Uterus (tissue), 4 donors: Measurements from ENCODE around the gene ZNF385C. TPM values are rescaled to one million over a fixed set of nuclear protein-coding genes. Genes with fewer than 3 reads are reported as not detected.

Source experiments
- DNase-seq, 2 donors: peaks; one replicate each; pipeline ENCODE4 v3.0.0-alpha.2; 2019 to 2020
- H3K27ac ChIP-seq, 2 donors: fragments of 200-600 bp; sonication (generic); 1 replicate in 1 of 2; 2 replicates in 1 of 2; pipeline ENCODE4 v1.5.1; 2016 to 2018
- H3K27me3 ChIP-seq, 2 donors: fragments of 200-600 bp; sonication (generic); one replicate each; pipeline ENCODE4 v1.5.1; 2018 to 2019; ENCODE audit warnings: control low read depth in 1 of 2
- H3K36me3 ChIP-seq, 2 donors: fragments of 200-600 bp; sonication (generic); one replicate each; pipeline ENCODE4 v1.5.1; 2019; ENCODE audit warnings: control low read depth in 1 of 2
- H3K4me1 ChIP-seq, 2 donors: fragments of 200-600 bp; sonication (generic); one replicate each; pipeline ENCODE4 v1.5.1; 2018 to 2019; ENCODE audit warnings: control low read depth in 1 of 2
- H3K4me3 ChIP-seq, 2 donors: fragments of 200-600 bp; sonication (generic); 1 replicate in 1 of 2; 2 replicates in 1 of 2; pipeline ENCODE4 v1.5.1; 2018 to 2019; ENCODE audit warnings: mild to moderate bottlenecking in 1 of 2
- H3K9me3 ChIP-seq, 2 donors: fragments of 200-600 bp; sonication (generic); one replicate each; pipeline ENCODE4 v1.5.1; 2019; ENCODE audit warnings: control low read depth in 1 of 2
- CTCF ChIP-seq, 4 experiments: fragments of 200-600 bp in 2 of 4; fragments of 450-650 bp in 2 of 4; sonication (generic) in 2 of 4; IDR thresholded peaks; one replicate each; pipeline ENCODE4 v1.5.1; 2016 to 2019; ENCODE audit warnings: antibody characterized with exemption in 4 of 4, mild to moderate bottlenecking in 2 of 4, moderate library complexity in 1 of 4
- POLR2A ChIP-seq, 2 donors: fragments of 450-650 bp; IDR thresholded peaks; one replicate each; pipeline ENCODE4 v1.6.1; 2016; ENCODE audit warnings: antibody characterized with exemption in 2 of 2, mild to moderate bottlenecking in 1 of 2, moderate library complexity in 1 of 2
- intact Hi-C: fragments of 100-400 bp; cut with DNase I; formaldehyde crosslinking; loops from one replicate; pipeline ENCODE4 v1.15.1; 2023; ENCODE audit warnings: low total_unique reads
- total RNA-seq, 4 donors: library from RNA; depleted of rRNA in 3 of 4; stranded (reverse); fragments of >200 nt in 3 of 4; gene quantifications; one replicate each; pipeline versions ENCODE4 v1.1.0 to v1.2.4, GENCODE V29; 2014 to 2023
- donor health status: DM: yes; HTN: yes; CAD: no.

The ZNF385C gene
- total RNA-seq, 4 donors from 2014 or later: 0.48 to 1.0 TPM; not detected in 2

DNA sequence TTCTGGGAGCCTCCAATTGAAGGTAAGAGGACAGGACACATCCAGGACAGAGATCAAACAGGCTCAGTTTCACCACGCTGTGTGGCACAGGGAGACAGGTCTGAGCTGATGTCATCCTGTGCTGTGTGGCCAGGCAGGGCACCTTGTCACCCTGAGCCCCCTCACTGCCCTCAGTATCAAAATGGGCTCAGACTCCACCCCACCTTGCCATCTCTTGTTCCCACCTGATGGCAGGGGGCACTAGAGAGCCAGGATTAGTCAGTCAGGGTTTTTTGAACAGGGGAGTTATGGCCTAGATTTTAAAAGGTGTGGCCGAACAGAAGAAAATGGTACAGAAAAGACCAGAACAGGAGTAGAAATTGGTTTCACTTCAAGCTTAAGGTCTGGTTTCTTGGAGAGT, 20.3 kb upstream of the ZNF385C start:
- no peaks in the 10 kb centered on the region for H3K9me3 ChIP-seq
- DNase-seq: no peak
- H3K27me3 ChIP-seq: no peaks in the 10 kb centered on the region
- H3K4me1 ChIP-seq: peaks cover 0 to 9% of the 10 kb centered on the region in 2 donors
- no peak overlapping the region for H3K27ac ChIP-seq
- TF ChIP-seq POLR2A (IDR thresholded peaks at IDR 0.05) (no peak), CTCF (IDR thresholded peaks at IDR 0.05) (peak in 2 of 4 experiments; percentile 28 to 36)
- no peaks in the 10 kb centered on the region for H3K36me3 ChIP-seq
- intact Hi-C loops: loop anchor here (5.0 to 10.0 kb wide), 3 partner anchors 51 to 154 kb away; partner anchors contain the start of gene CNP
- H3K4me3 ChIP-seq: no peak overlapping the region

GRCh38 chr17:42118126-42118510, 19.8 kb upstream of the ZNF385C start:
- TF ChIP-seq CTCF (IDR thresholded peaks at IDR 0.05): no peak
- TF ChIP-seq POLR2A (IDR thresholded peaks at IDR 0.05): no peak
- intact Hi-C loops: loop anchor here (5.0 to 10.0 kb wide), 3 partner anchors 51 to 153 kb away; partner anchors contain the start of gene CNP
- peaks cover 0 to 10% of the 10 kb centered on the region in 2 donors for H3K4me1 ChIP-seq
- no peak overlapping the region for H3K4me3 ChIP-seq
- no peaks in the 10 kb centered on the region for H3K27me3 ChIP-seq
- no peak overlapping the region for H3K27ac ChIP-seq
- H3K36me3 ChIP-seq: no peaks in the 10 kb centered on the region
- no peaks in the 10 kb centered on the region for H3K9me3 ChIP-seq
- no peak for DNase-seq

GRCh38 chr17:42117397-42118125, 19.3 kb upstream of the ZNF385C start:
- Histone ChIP-seq H3K4me1 (peaks cover 0 to 15% of the 10 kb centered on the region in 2 donors), H3K27ac (no peak overlapping the region), H3K36me3 (no peaks in the 10 kb centered on the region), H3K27me3 (no peaks in the 10 kb centered on the region), H3K4me3 (no peak overlapping the region), H3K9me3 (no peaks in the 10 kb centered on the region)
- no peak for DNase-seq
- TF ChIP-seq POLR2A (IDR thresholded peaks at IDR 0.05) (no peak), CTCF (IDR thresholded peaks at IDR 0.05) (no peak)
- intact Hi-C loops: loop anchor here (5.0 to 10.0 kb wide), 3 partner anchors 50 to 153 kb away; partner anchors contain the start of gene CNP

- H3K4me1 ChIP-seq: peaks cover 0 to 9% of the 10 kb centered on the region in 2 donors
- no peaks in the 10 kb centered on the region for H3K9me3 ChIP-seq
- no peaks in the 10 kb centered on the region for H3K27me3 ChIP-seq
- no peaks in the 10 kb centered on the region for H3K36me3 ChIP-seq
- no peak overlapping the region for H3K27ac ChIP-seq
- TF ChIP-seq POLR2A (IDR thresholded peaks at IDR 0.05) (no peak), CTCF (IDR thresholded peaks at IDR 0.05) (peak; percentile 75 to 86 (median 83))
- intact Hi-C loops: loop anchor here (5.0 to 10.0 kb wide), 3 partner anchors 50 to 152 kb away; partner anchors contain the start of gene CNP
- peak; percentile 84 to 85 for DNase-seq
- no peak overlapping the region for H3K4me3 ChIP-seq
Measured at GRCh38 chr17:42116705-42117396, 18.6 kb upstream of the ZNF385C start.

DNA sequence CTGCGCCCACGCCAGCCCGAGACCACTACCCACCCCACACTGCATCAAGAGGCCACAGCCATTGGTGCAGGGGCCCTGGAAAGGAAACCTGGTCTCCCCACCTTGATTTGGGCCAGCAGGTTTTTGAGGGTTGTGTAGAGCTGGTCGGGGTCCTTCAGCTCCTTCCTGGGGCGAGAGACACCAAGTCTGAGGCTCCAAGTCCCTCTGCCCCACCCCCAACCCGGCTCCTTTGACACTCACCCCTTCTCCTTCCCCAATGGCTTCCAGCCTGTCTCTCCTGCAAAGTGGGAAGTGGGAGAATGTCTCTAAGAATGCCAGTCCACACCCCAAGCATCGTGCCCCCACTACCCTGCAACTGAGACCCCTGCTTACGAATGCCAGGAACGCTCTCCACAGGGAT, 15.8 kb upstream of the ZNF385C start:
- Histone ChIP-seq H3K9me3 (no peaks in the 10 kb centered on the region), H3K4me1 (peaks cover 7 to 14% of the 10 kb centered on the region in 2 donors), H3K4me3 (no peak overlapping the region), H3K27ac (no peak overlapping the region), H3K36me3 (no peaks in the 10 kb centered on the region), H3K27me3 (no peaks in the 10 kb centered on the region)
- TF ChIP-seq POLR2A (IDR thresholded peaks at IDR 0.05) (no peak), CTCF (IDR thresholded peaks at IDR 0.05) (no peak)
- DNase-seq: no peak
- intact Hi-C loops: loop anchor here (10.0 kb wide), 1 partner anchor 149 kb away; the partner anchor contains the start of gene CNP
